Measurements from ENCODE around the gene NUMB. TPM values are rescaled to one million over a fixed set of nuclear protein-coding genes. Genes with fewer than 3 reads are reported as not detected.

Gene NUMB
- total RNA-seq, 1 experiment from 2014 or later = 22.2 TPM

DNA sequence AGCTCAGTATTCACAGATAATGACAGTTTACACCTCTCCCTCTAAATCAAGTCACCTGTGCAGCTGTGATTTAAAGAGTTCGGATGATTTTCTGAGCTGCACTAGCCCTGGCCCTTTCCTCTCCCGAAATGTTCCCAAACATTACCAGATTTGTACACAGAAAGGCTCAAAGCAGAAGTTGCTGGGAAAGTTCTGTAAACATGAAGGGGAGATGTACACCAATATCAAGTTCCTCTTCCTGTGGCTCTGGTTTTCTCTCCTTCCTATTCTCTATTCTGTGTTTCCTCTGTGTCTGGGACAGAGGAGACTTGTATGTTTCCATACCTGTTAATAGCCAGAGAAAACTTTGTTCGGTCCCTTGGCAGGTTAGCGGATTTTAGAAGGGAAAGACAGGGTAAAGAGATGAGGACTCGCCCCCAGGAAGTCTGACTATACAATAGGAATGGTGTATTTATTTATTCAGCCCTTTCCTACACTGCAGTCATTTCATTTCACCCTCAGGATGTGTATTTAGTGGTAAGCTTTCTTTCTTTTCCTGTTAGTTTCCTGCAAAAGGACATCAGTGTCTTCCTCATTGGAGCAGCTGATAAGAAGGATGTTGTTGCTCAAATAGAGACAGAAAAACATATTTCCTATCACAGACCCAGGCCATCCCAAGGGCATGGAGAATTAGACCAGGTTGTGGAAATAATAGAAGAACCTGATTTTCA, 7.6 kb upstream of the NUMB start:
- TF ChIP-seq EZH2 (IDR thresholded peaks at IDR 0.05; ENCODE audit: low read length, unreplicated experiment) (no peak), CTCF (conservative IDR thresholded peaks at IDR 0.05; ENCODE audit: low read depth, low read length) (no peak), EZH2phosphoT487 (IDR thresholded peaks at IDR 0.05; ENCODE audit: borderline replicate concordance, low read length) (no peak)
- DNase-seq (peak; percentile 70), ATAC-seq (peak; percentile 85)
- Histone ChIP-seq H4K20me1 (ENCODE audit: low read length) (no peaks in the 10 kb centered on the region), H3F3A (ENCODE audit: low read length, unreplicated experiment) (no peaks in the 10 kb centered on the region), H3K9me3 (ENCODE audit: low read length) (no peaks in the 10 kb centered on the region), H3K36me3 (ENCODE audit: low read depth, low read length) (no peaks in the 10 kb centered on the region), H2AFZ (ENCODE audit: low read length) (peak overlapping the region; percentile 67), H3K9ac (ENCODE audit: low read length) (no peak overlapping the region), H3K27me3 (ENCODE audit: low read length) (no peaks in the 10 kb centered on the region), H3K4me2 (ENCODE audit: low read length) (peak overlapping the region; percentile 60), H3K4me1 (ENCODE audit: insufficient read depth, low read length) (peaks cover 30% of the 10 kb centered on the region), H3K9me2 (replicated peaks; ENCODE audit: low read length) (no peaks in the 10 kb centered on the region), H3K79me2 (ENCODE audit: low read length) (no peaks in the 10 kb centered on the region), H3K4me3 (ENCODE audit: low read length) (peak overlapping the region; percentile 11), H3K27ac (ENCODE audit: low read length) (peak overlapping the region; percentile 3; the same call in 1 of the 2 replicates)
- ChIA-PET POLR2A (ENCODE audit: unreplicated experiment) (interaction anchor here (0.6 kb wide), 1 partner anchor 287 kb away, joined by 4 read pairs; no protein-coding TSS in a partner anchor), CTCF (interaction anchor here (0.7 to 1.0 kb wide), 2 partner anchors 103 to 171 kb away, joined by 3 to 6 read pairs; partner anchors contain the start of gene ACOT2)
- BruUV-seq (replicated peaks) = no TSS peak
- intact Hi-C loops (cut with micrococcal nuclease) = no loop called here

DNA sequence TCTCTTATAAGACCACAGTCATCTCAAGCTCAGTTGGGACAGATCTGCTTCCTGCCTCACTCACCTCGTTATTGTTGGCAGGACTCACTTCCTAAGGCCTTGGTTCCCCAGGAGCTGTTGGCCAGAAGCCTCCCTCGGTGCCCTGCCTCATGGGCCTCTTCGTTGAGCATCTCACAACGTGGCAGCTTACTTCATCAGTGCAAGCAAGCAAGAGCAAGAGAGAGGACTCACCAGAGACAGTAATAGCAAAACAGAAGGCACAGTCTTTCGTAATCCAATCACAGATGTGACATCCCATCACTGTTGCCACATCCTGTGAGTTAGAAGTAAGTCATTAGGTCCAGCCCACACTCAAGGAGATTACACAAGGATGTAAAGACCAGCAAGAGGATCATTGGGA, 5.1 kb upstream of the NUMB start:
- Histone ChIP-seq H3K4me2 (ENCODE audit: low read length) (peak overlapping the region; percentile 14), H3K9ac (ENCODE audit: low read length) (no peak overlapping the region), H4K20me1 (ENCODE audit: low read length) (no peaks in the 10 kb centered on the region), H3K9me2 (replicated peaks; ENCODE audit: low read length) (no peaks in the 10 kb centered on the region), H2AFZ (ENCODE audit: low read length) (peak overlapping the region; percentile 41), H3K4me3 (ENCODE audit: low read length) (no peak overlapping the region), H3K27ac (ENCODE audit: low read length) (peak overlapping the region; percentile 13), H3K4me1 (ENCODE audit: insufficient read depth, low read length) (peaks cover 42% of the 10 kb centered on the region), H3K36me3 (ENCODE audit: low read depth, low read length) (no peaks in the 10 kb centered on the region), H3F3A (ENCODE audit: low read length, unreplicated experiment) (no peaks in the 10 kb centered on the region), H3K27me3 (ENCODE audit: low read length) (no peaks in the 10 kb centered on the region), H3K9me3 (ENCODE audit: low read length) (no peaks in the 10 kb centered on the region), H3K79me2 (ENCODE audit: low read length) (no peaks in the 10 kb centered on the region)
- TF ChIP-seq EZH2 (IDR thresholded peaks at IDR 0.05; ENCODE audit: low read length, unreplicated experiment) (no peak), EZH2phosphoT487 (IDR thresholded peaks at IDR 0.05; ENCODE audit: borderline replicate concordance, low read length) (no peak), CTCF (conservative IDR thresholded peaks at IDR 0.05; ENCODE audit: low read depth, low read length) (no peak)
- BruUV-seq (replicated peaks) = no TSS peak
- intact Hi-C loops (cut with micrococcal nuclease) = no loop called here
- peak; percentile 21 for ATAC-seq
- DNase-seq = peak; percentile 91
- ChIA-PET POLR2A (ENCODE audit: unreplicated experiment) (interaction anchor here (0.5 to 0.8 kb wide), 5 partner anchors 8 to 819 kb away, joined by 3 to 10 read pairs (median 3); partner anchors contain the start of gene PSEN1), CTCF (no interaction called here)

DNA sequence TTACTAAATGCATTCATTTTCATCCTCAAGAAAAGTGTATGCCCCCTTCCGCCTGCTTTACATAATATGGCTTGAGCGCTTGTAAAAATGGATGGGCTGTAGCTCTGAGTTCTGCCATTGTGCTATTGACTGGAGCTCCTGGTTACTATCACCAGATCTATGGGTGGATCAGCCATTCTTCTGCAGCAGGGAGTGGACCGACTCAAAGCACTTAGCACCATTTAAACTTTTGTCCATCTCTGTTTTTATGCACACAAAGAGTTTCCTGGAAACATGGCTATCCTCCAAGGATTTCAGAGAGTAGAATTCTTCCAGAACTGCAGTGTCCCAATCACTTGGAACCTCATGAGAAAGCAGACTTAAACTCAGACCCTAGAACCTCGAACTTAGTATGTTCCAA, 4.5 kb upstream of the NUMB start:
- no peak overlapping the region for H3K27ac ChIP-seq (ENCODE audit: low read length)
- no peak overlapping the region for H3K9ac ChIP-seq (ENCODE audit: low read length)
- intact Hi-C loops (cut with micrococcal nuclease) = no loop called here
- ChIA-PET POLR2A (ENCODE audit: unreplicated experiment) (interaction anchor here (0.5 to 0.7 kb wide), 3 partner anchors 8 to 818 kb away, joined by 3 to 4 read pairs (median 3); partner anchors contain the start of gene PSEN1), CTCF (no interaction called here)
- no peaks in the 10 kb centered on the region for H3K36me3 ChIP-seq (ENCODE audit: low read depth, low read length)
- DNase-seq (no peak), ATAC-seq (no peak)
- peaks cover 5% of the 10 kb centered on the region for H3K79me2 ChIP-seq (ENCODE audit: low read length)
- H3K4me2 ChIP-seq (ENCODE audit: low read length) = no peak overlapping the region
- no peak overlapping the region for H3K4me3 ChIP-seq (ENCODE audit: low read length)
- no peaks in the 10 kb centered on the region for H3K9me3 ChIP-seq (ENCODE audit: low read length)
- H4K20me1 ChIP-seq (ENCODE audit: low read length) = no peaks in the 10 kb centered on the region
- H3K9me2 ChIP-seq (replicated peaks; ENCODE audit: low read length) = no peaks in the 10 kb centered on the region
- no peak for TF ChIP-seq EZH2 (IDR thresholded peaks at IDR 0.05; ENCODE audit: low read length, unreplicated experiment)
- no TSS peak for BruUV-seq (replicated peaks)
- no peaks in the 10 kb centered on the region for H3K27me3 ChIP-seq (ENCODE audit: low read length)
- no peaks in the 10 kb centered on the region for H3F3A ChIP-seq (ENCODE audit: low read length, unreplicated experiment)
- peaks cover 42% of the 10 kb centered on the region for H3K4me1 ChIP-seq (ENCODE audit: insufficient read depth, low read length)
- H2AFZ ChIP-seq (ENCODE audit: low read length) = no peak overlapping the region
